Measurements from ENCODE around the gene RBM4B.

RBM4B gene

GRCh38 chr11:66619080-66619554 is 58.6 kb downstream of the RBM4B start:
- ATAC-seq, result peak; percentile 14
- Mint-ChIP-seq H3K27ac (peak overlapping the region; percentile 91 to 95), H3K27me3 (no peaks in the 10 kb centered on the region), H3K9me3 (no peaks in the 10 kb centered on the region), H3K4me3 (peak overlapping the region; percentile 96 to 97), H3K4me1 (peaks cover 80% of the 10 kb centered on the region)
- DNase-seq, result no peak

GRCh38 chr11:66617155-66617834 is 60.4 kb downstream of the RBM4B start:
- DNase-seq (peak; percentile 18 to 35), ATAC-seq (peak; percentile 31)
- peak overlapping the region; percentile 96 to 97 for H3K4me3 Mint-ChIP-seq
- H3K27ac Mint-ChIP-seq, result peak overlapping the region; percentile 89 to 99
- no peaks in the 10 kb centered on the region for H3K27me3 Mint-ChIP-seq
- H3K9me3 Mint-ChIP-seq, result no peaks in the 10 kb centered on the region
- peaks cover 61% of the 10 kb centered on the region for H3K4me1 Mint-ChIP-seq

- H3K4me3 Mint-ChIP-seq, result peak within 1 kb of the TSS; percentile 96 to 97
- peak; percentile 96 for ATAC-seq
- no peaks in the 10 kb centered on the region for H3K9me3 Mint-ChIP-seq
- peak within 1 kb of the TSS; percentile 89 to 99 for H3K27ac Mint-ChIP-seq
- peaks cover 54% of the 10 kb centered on the region for H3K4me1 Mint-ChIP-seq
- no peaks in the 10 kb centered on the region for H3K27me3 Mint-ChIP-seq
- peak; percentile 97 to 99 for DNase-seq
These were observed 61.1 kb downstream of the RBM4B start, which contains the start of gene RBM14 for GRCh38 chr11:66616379-66617154. Gene RBM14 (plus strand): TSS chr11:66616630. CDS start chr11:66616721, 91 bp downstream.

All from stimulated activated naive CD8-positive, alpha-beta T cell treated with anti-CD3 and anti-CD28 coated beads, Interleukin-15, amount 100 ng/mL, for 72 hours (primary cell).